Cardiac muscle cell (in vitro differentiated cells and primary cell): Measurements from ENCODE around the gene SOCS7. TPM values are rescaled to one million over a fixed set of nuclear protein-coding genes. Genes with fewer than 3 reads are reported as not detected.

Source experiments
- DNase-seq, 2 donors: peaks; one replicate each; pipeline versions ENCODE4 v3.0.0 to v3.0.0-alpha.2; 2010 to 2017; ENCODE audit warnings: low read depth in 1 of 2, low spot score in 1 of 2
- H3K27ac ChIP-seq: fragments of 200-600 bp; sonication (generic); 2 replicates; pipeline ENCODE4 v1.5.1; 2016
- H3K27me3 ChIP-seq: fragments of 200-600 bp; sonication (generic); 2 replicates; pipeline ENCODE4 v1.6.0; 2016; ENCODE audit warnings: control low read depth
- H3K36me3 ChIP-seq: fragments of 200-600 bp; sonication (generic); 2 replicates; pipeline ENCODE4 v1.5.1; 2016; ENCODE audit warnings: control low read depth
- H3K4me1 ChIP-seq: fragments of 200-600 bp; sonication (generic); 2 replicates; pipeline ENCODE4 v1.8.1; 2017; ENCODE audit warnings: low read depth, mild to moderate bottlenecking, mixed run types
- H3K4me3 ChIP-seq: fragments of 200-600 bp; sonication (generic); 2 replicates; pipeline ENCODE4 v1.5.1; 2016; ENCODE audit warnings: mild to moderate bottlenecking
- H3K9me3 ChIP-seq: fragments of 200-600 bp; sonication (generic); 2 replicates; pipeline ENCODE4 v1.5.1; 2017; ENCODE audit warnings: low read depth, mild to moderate bottlenecking, control low read depth
- CTCF ChIP-seq: IDR thresholded peaks from 2 replicates; pipeline ENCODE4 v1.5.1; 2012; ENCODE audit warnings: low read depth, mild to moderate bottlenecking, low read length
- polyA plus RNA-seq: library from polyadenylated mRNA; unstranded; fragments of >200 nt; fragmentation: Nextera tagmentation; extraction: Ambion mirVana; gene quantifications from 2 replicates; pipeline ENCODE4 v1.2.1, GENCODE V29; 2016
- total RNA-seq: library from RNA; depleted of rRNA; stranded (reverse); fragments of >200 nt; gene quantifications from 2 replicates; pipeline ENCODE4 v1.2.3, GENCODE V29; 2016

Gene SOCS7
- total and polyA plus RNA-seq, 2 experiments from 2014 or later, result 2.8 to 18.7 TPM

GRCh38 chr17:38327936-38328335, 23.7 kb upstream of the SOCS7 start:
- TF ChIP-seq CTCF, result no peak
- H3K27ac ChIP-seq, result no peak overlapping the region
- no peak overlapping the region for H3K4me3 ChIP-seq
- DNase-seq, result no peak
- H3K4me1 ChIP-seq, result peaks cover 13% of the 10 kb centered on the region
- H3K36me3 ChIP-seq, result peaks cover 2% of the 10 kb centered on the region
- H3K9me3 ChIP-seq, result no peaks in the 10 kb centered on the region
- H3K27me3 ChIP-seq, result no peaks in the 10 kb centered on the region

GRCh38 chr17:38328620-38329019, 23.0 kb upstream of the SOCS7 start:
- no peaks in the 10 kb centered on the region for H3K27me3 ChIP-seq

GRCh38 chr17:38329284-38329683, 22.4 kb upstream of the SOCS7 start:
- TF ChIP-seq CTCF, result no peak
- no peak overlapping the region for H3K27ac ChIP-seq
- H3K27me3 ChIP-seq, result no peaks in the 10 kb centered on the region
- no peaks in the 10 kb centered on the region for H3K9me3 ChIP-seq
- no peak for DNase-seq
- no peaks in the 10 kb centered on the region for H3K36me3 ChIP-seq
- no peak overlapping the region for H3K4me3 ChIP-seq
- H3K4me1 ChIP-seq, result peaks cover 13% of the 10 kb centered on the region

More at GRCh38 chr17:38328620-38329019, 23.0 kb upstream of the SOCS7 start:
- no peak for DNase-seq
- no peak overlapping the region for H3K4me3 ChIP-seq
- no peaks in the 10 kb centered on the region for H3K9me3 ChIP-seq
- no peak overlapping the region for H3K27ac ChIP-seq
- H3K36me3 ChIP-seq, result no peaks in the 10 kb centered on the region
- TF ChIP-seq CTCF, result no peak
- peaks cover 13% of the 10 kb centered on the region for H3K4me1 ChIP-seq

- Histone ChIP-seq H3K36me3 (no peaks in the 10 kb centered on the region), H3K27me3 (no peaks in the 10 kb centered on the region), H3K9me3 (no peaks in the 10 kb centered on the region), H3K27ac (no peak overlapping the region), H3K4me1 (peaks cover 6% of the 10 kb centered on the region), H3K4me3 (no peak overlapping the region)
- no peak for DNase-seq
- no peak for TF ChIP-seq CTCF
Measured at GRCh38 chr17:38329808-38330730, 21.6 kb upstream of the SOCS7 start.

- H3K27ac ChIP-seq, result no peak overlapping the region
- H3K36me3 ChIP-seq, result no peaks in the 10 kb centered on the region
- no peaks in the 10 kb centered on the region for H3K9me3 ChIP-seq
- TF ChIP-seq CTCF, result no peak
- H3K4me3 ChIP-seq, result no peak overlapping the region
- no peaks in the 10 kb centered on the region for H3K27me3 ChIP-seq
- H3K4me1 ChIP-seq, result no peaks in the 10 kb centered on the region
- no peak for DNase-seq
Measured at GRCh38 chr17:38330941-38331411, 20.7 kb upstream of the SOCS7 start.
